ENCODE measurements around the gene SLF2.

GRCh38 chr10:100879741-100880360, 32.9 kb upstream of the SLF2 start:
- TF ChIP-seq POLR2AphosphoS5 (IDR thresholded peaks at IDR 0.05) (no peak), POLR2A (IDR thresholded peaks at IDR 0.05) (no peak), CTCF (IDR thresholded peaks at IDR 0.05) (no peak), EP300 (IDR thresholded peaks at IDR 0.05) (no peak)
